Measurements from ENCODE around the gene RRN3. TPM values are rescaled to one million over a fixed set of nuclear protein-coding genes. Genes with fewer than 3 reads are reported as not detected.
"Not testable (repeated sequence)": the region's sequence is repeated elsewhere in the genome, so short reads cannot be mapped to it uniquely, and the experiment has no call there.

RRN3 gene
- 15.7 TPM for polyA plus RNA-seq (2013, experiment 1 of 2)
- 15.5 TPM for polyA plus RNA-seq (2013, experiment 2 of 2)

DNA sequence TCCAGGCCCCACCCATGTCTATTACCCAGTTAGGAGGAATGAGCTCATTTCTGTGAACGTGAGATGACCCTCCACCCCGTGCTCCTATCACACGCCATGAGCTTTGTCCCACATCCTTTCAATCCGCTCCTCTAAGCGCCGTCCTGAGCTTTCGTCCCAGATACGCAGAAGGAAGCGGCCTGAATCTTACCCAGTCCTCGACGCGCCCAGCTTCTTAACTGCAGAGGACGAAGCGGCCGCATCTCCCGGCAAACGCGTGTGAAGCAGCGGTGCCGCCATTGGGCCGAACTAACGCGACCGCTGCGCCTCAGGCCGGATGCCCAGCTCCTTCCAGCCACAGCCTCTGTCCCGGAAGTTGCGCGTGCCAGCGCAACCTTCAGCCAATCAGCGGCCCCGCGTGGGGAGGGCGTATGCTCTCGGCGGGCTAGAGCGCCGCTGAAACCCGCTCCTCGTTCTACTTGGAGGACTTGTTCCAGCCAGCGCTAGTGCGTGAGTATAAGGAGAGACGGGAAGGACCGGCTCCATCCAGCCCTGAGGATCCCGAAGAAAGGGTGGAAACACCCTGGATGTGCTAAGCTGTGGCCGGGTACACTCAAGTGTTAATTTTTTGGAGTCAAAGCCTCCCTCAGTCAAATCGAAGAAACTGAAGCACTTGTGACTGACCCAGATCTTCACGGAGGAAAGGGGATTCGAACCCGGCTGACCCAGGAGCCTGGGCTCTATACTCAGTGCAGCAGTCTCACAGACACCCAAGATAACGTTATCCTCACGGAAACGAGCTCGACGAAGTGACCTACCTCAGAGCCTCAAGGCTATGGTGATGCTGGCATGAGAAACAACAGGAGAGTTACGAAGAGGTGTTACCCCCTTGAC lies at the start of gene RRN3:
Gene RRN3 (minus strand): TSS at position 318 of the 873 bp plus-strand sequence. CDS start 39 bp downstream, at position 279.
- H3K9me3 ChIP-seq (ENCODE audit: control insufficient read depth, low read length) = not testable (repeated sequence)
- peak within 1 kb of the TSS; percentile 86 for H3K27ac ChIP-seq (ENCODE audit: low read depth, low read length, severe bottlenecking)

DNA sequence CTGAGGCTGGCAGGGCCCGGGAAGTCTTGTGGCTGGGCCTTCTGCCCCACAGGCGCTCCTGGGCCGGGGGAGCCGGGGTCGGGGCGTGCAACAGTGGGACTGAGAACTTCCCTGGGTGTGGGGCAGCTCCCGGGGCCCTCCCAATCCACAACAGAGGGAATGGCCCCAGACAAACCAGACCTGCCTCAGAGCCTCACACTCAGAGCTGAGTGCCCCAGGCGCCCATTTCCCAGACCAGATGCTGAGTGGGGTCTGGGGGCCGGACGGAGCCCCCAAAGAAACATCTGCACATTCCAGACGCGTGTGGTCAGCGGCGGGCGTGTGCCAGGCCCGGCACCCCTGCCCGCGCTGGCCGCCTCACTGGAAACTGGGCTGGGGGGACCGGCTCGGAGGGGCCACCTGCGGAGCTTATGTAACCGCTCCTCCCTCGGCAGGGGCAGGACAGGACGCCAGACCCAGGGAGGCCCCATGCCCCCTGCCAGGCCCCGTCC lies 49.6 kb upstream of the RRN3 start:
- Histone ChIP-seq H3K4me1 (ENCODE audit: control insufficient read depth, insufficient read depth, low read length, poor library complexity, severe bottlenecking) (peaks cover 15% of the 10 kb centered on the region), H3K27ac (ENCODE audit: low read depth, low read length, severe bottlenecking) (peak overlapping the region; percentile 89)
- WGBS, 2 experiments (ENCODE audit: insufficient coverage in 2 of 2) = 56 to 83% methylated on average over 6 to 18 of the region's 26 CpGs
- H3K9me3 ChIP-seq (ENCODE audit: control insufficient read depth, low read length); H3K4me3 ChIP-seq (ENCODE audit: extremely low read depth, insufficient read depth, low read length, poor library complexity, severe bottlenecking); H3K36me3 ChIP-seq (ENCODE audit: control insufficient read depth, insufficient read depth, low read length): not testable (repeated sequence)

More for the DNA sequence above, at the start of gene RRN3:
- H3K36me3 ChIP-seq (ENCODE audit: control insufficient read depth, insufficient read depth, low read length) = peaks cover 20% of the 10 kb centered on the region
- 2% methylated on average over 26 to 27 of the region's 56 CpGs for WGBS, 2 experiments (ENCODE audit: insufficient coverage in 2 of 2)
- H3K4me3 ChIP-seq (ENCODE audit: extremely low read depth, insufficient read depth, low read length, poor library complexity, severe bottlenecking) = peak within 1 kb of the TSS; percentile 48
- not testable (repeated sequence) for H3K4me1 ChIP-seq (ENCODE audit: control insufficient read depth, insufficient read depth, low read length, poor library complexity, severe bottlenecking)

DNA sequence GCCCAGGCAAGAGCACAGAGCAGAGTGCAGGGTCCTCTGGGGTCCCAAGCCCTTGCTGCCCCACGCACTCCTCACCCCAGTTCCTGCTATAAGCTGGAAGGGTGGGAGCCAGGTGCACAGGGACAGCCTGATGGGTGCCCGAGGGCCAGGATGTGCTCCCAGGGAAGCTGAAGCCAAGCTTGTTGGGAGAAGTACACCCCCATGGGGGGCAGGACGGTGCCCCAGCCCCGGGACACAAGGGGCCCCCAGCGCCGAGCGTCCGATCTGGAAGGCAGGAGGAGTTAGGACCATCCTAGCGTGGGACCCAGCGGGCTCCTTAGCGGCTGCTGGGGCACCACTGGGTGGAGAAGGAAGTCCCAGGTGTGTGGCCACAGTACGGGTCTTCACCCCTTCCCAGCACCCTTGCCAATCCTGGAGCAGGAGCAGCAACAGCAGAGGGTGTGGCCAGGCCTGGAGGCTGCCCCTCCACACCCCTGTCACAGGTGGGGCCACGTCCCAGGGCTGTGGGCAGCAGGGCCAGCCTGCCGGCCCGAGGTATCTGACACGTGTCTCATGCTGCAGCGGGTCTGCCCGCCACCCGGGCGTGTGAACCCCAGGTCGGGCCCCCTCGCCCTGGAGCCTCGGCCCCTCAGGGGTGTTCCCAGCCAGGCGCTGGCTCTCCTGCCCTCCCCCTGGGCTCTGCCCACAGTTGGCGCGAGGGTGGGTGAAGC lies 49.0 kb upstream of the RRN3 start:
- WGBS, 2 experiments (ENCODE audit: insufficient coverage in 2 of 2) = 64 to 100% methylated on average over 1 to 5 of the region's 26 CpGs
- peaks cover 15% of the 10 kb centered on the region for H3K4me1 ChIP-seq (ENCODE audit: control insufficient read depth, insufficient read depth, low read length, poor library complexity, severe bottlenecking)
- not testable (repeated sequence) for H3K4me3 ChIP-seq (ENCODE audit: extremely low read depth, insufficient read depth, low read length, poor library complexity, severe bottlenecking); H3K9me3 ChIP-seq (ENCODE audit: control insufficient read depth, low read length); H3K36me3 ChIP-seq (ENCODE audit: control insufficient read depth, insufficient read depth, low read length)
- H3K27ac ChIP-seq (ENCODE audit: low read depth, low read length, severe bottlenecking) = peak overlapping the region; percentile 89

- H3K9me3 ChIP-seq (ENCODE audit: control insufficient read depth, low read length); H3K36me3 ChIP-seq (ENCODE audit: control insufficient read depth, insufficient read depth, low read length); H3K27ac ChIP-seq (ENCODE audit: low read depth, low read length, severe bottlenecking); H3K4me3 ChIP-seq (ENCODE audit: extremely low read depth, insufficient read depth, low read length, poor library complexity, severe bottlenecking): not testable (repeated sequence)
- H3K4me1 ChIP-seq (ENCODE audit: control insufficient read depth, insufficient read depth, low read length, poor library complexity, severe bottlenecking) = peaks cover 15% of the 10 kb centered on the region
- 84 to 89% methylated on average over 5 to 7 of the region's 27 CpGs for WGBS, 2 experiments (ENCODE audit: insufficient coverage in 2 of 2)
Measured at GRCh38 chr16:15142107-15142890, 48.2 kb upstream of the RRN3 start.

DNA sequence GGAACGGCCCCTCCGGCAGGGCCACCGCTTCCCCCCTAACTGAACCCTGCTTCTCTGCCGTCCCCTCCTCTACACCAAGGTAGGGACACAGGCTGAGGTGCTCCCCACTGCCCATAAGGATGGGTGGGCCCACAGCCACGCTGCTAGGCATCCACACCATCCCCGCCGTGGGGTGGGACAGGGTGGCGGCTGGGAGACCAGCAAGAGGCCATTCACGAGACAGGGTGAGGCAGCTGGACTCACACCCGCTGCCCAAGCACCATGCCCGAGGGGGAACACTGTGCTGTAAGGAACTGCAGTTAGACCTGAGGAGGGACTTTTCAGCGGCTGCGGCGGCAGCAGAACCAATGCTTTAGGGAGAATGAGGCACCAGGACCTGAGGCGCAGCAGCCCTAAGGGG lies 47.5 kb upstream of the RRN3 start:
- Histone ChIP-seq H3K27ac (ENCODE audit: low read depth, low read length, severe bottlenecking) (no peak overlapping the region), H3K4me1 (ENCODE audit: control insufficient read depth, insufficient read depth, low read length, poor library complexity, severe bottlenecking) (peaks cover 15% of the 10 kb centered on the region), H3K9me3 (ENCODE audit: control insufficient read depth, low read length) (no peaks in the 10 kb centered on the region), H3K4me3 (ENCODE audit: extremely low read depth, insufficient read depth, low read length, poor library complexity, severe bottlenecking) (no peak overlapping the region), H3K36me3 (ENCODE audit: control insufficient read depth, insufficient read depth, low read length) (no peaks in the 10 kb centered on the region)
- 92% methylated on average over 11 of the region's 15 CpGs for whole genome bisulfite sequencing, 2 experiments (ENCODE audit: insufficient coverage in 2 of 2)

- H3K4me3 ChIP-seq (ENCODE audit: extremely low read depth, insufficient read depth, low read length, poor library complexity, severe bottlenecking); H3K36me3 ChIP-seq (ENCODE audit: control insufficient read depth, insufficient read depth, low read length); H3K27ac ChIP-seq (ENCODE audit: low read depth, low read length, severe bottlenecking); H3K9me3 ChIP-seq (ENCODE audit: control insufficient read depth, low read length): not testable (repeated sequence)
- WGBS, 2 experiments (ENCODE audit: insufficient coverage in 2 of 2) = 89% methylated on average over 15 to 22 of the region's 30 CpGs
- peaks cover 11% of the 10 kb centered on the region for H3K4me1 ChIP-seq (ENCODE audit: control insufficient read depth, insufficient read depth, low read length, poor library complexity, severe bottlenecking)
Measured at GRCh38 chr16:15140444-15141365, 46.6 kb upstream of the RRN3 start.

DNA sequence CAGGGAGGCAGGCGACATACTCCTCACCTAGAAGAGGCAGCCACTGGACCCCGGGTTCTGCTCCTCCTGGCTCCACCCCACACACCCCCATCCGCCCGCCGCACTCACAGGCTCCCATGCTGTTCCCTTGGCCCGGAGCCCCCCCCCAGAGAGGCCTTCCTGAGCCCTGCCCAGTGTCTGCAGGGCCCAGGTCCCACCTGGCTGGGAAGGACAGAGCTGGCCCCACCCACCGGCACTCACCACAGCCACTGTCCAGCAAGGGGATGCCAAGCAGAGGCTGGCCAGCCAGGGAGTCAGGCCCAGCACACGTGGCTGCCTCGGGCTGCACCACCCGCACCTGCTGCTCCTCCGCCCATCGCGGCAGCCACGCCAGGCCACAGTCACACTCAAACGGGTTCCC lies 43.4 kb upstream of the RRN3 start:
- H3K4me1 ChIP-seq (ENCODE audit: control insufficient read depth, insufficient read depth, low read length, poor library complexity, severe bottlenecking); H3K9me3 ChIP-seq (ENCODE audit: control insufficient read depth, low read length); H3K27ac ChIP-seq (ENCODE audit: low read depth, low read length, severe bottlenecking); H3K4me3 ChIP-seq (ENCODE audit: extremely low read depth, insufficient read depth, low read length, poor library complexity, severe bottlenecking); H3K36me3 ChIP-seq (ENCODE audit: control insufficient read depth, insufficient read depth, low read length): not testable (repeated sequence)
- 100% methylated on average over 1 of the region's 15 CpGs; no CpG with 5 or more reads in 1 of the 2 experiments for WGBS, 2 experiments (ENCODE audit: insufficient coverage in 2 of 2)

- not testable (repeated sequence) for H3K27ac ChIP-seq (ENCODE audit: low read depth, low read length, severe bottlenecking); H3K36me3 ChIP-seq (ENCODE audit: control insufficient read depth, insufficient read depth, low read length); H3K4me1 ChIP-seq (ENCODE audit: control insufficient read depth, insufficient read depth, low read length, poor library complexity, severe bottlenecking); H3K9me3 ChIP-seq (ENCODE audit: control insufficient read depth, low read length); H3K4me3 ChIP-seq (ENCODE audit: extremely low read depth, insufficient read depth, low read length, poor library complexity, severe bottlenecking)
- 96 to 98% methylated on average over 23 of the region's 50 CpGs for WGBS, 2 experiments (ENCODE audit: insufficient coverage in 2 of 2)
Measured at GRCh38 chr16:15135483-15136360, 41.6 kb upstream of the RRN3 start.

DNA sequence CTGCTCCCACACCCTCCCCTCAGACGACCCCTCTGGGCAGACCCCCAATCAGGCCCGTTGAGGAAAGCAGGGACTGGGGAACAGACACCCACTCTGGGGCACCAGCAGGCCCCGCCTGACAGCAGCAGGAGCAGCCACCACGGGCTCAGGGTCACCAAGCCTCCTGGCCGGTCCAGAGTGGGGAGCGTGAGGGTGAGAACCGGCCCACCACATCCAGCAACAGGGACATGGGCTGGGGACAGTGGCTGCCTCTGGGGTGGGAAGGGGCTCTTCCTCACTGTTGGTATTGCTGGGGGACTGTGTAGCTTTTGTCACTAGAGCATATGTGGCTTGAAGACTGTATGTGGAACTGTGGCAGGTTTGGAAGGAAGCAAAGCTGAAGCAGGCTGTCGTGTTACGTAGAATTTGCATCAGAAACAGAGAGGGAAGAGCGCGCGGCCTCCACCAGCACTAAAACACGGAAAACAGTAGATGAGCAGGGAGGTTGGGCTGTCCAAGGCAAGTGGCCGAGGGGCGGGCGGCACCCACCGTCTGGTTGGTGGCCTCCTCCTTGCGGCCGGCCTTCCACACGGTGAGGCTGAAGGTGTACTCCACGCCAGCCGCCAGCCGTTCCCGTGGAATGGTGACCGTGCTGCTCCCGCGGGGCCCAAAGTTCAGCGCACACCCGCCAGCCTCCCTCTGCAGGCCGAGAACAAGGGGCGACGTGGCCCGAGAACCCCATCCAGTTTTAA lies 40.8 kb upstream of the RRN3 start:
- not testable (repeated sequence) for H3K9me3 ChIP-seq (ENCODE audit: control insufficient read depth, low read length); H3K4me1 ChIP-seq (ENCODE audit: control insufficient read depth, insufficient read depth, low read length, poor library complexity, severe bottlenecking); H3K4me3 ChIP-seq (ENCODE audit: extremely low read depth, insufficient read depth, low read length, poor library complexity, severe bottlenecking); H3K27ac ChIP-seq (ENCODE audit: low read depth, low read length, severe bottlenecking); H3K36me3 ChIP-seq (ENCODE audit: control insufficient read depth, insufficient read depth, low read length)
- whole genome bisulfite sequencing, 2 experiments (ENCODE audit: insufficient coverage in 2 of 2) = 100% methylated on average over 2 of the region's 33 CpGs
